Measurements from ENCODE around the gene PES1.

GRCh38 chr22:30606455-30607299, 15.0 kb upstream of the PES1 start, which contains the start of gene TCN2:
- TF ChIP-seq, protein P1, sequence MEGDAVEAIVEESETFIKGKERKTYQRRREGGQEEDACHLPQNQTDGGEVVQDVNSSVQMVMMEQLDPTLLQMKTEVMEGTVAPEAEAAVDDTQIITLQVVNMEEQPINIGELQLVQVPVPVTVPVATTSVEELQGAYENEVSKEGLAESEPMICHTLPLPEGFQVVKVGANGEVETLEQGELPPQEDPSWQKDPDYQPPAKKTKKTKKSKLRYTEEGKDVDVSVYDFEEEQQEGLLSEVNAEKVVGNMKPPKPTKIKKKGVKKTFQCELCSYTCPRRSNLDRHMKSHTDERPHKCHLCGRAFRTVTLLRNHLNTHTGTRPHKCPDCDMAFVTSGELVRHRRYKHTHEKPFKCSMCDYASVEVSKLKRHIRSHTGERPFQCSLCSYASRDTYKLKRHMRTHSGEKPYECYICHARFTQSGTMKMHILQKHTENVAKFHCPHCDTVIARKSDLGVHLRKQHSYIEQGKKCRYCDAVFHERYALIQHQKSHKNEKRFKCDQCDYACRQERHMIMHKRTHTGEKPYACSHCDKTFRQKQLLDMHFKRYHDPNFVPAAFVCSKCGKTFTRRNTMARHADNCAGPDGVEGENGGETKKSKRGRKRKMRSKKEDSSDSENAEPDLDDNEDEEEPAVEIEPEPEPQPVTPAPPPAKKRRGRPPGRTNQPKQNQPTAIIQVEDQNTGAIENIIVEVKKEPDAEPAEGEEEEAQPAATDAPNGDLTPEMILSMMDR (conservative IDR thresholded peaks at IDR 0.05; ENCODE audit: low read length): no peak; the same call in 1 of the 2 replicates
- TF ChIP-seq EZH2phosphoT487 (IDR thresholded peaks at IDR 0.05; ENCODE audit: borderline replicate concordance): no peak
